ENCODE results near the gene FOXRED1.

The FOXRED1 gene

GRCh38 chr11:126312961-126313360 is 44.0 kb downstream of the FOXRED1 start:
- no peak for FAIRE-seq

DNA sequence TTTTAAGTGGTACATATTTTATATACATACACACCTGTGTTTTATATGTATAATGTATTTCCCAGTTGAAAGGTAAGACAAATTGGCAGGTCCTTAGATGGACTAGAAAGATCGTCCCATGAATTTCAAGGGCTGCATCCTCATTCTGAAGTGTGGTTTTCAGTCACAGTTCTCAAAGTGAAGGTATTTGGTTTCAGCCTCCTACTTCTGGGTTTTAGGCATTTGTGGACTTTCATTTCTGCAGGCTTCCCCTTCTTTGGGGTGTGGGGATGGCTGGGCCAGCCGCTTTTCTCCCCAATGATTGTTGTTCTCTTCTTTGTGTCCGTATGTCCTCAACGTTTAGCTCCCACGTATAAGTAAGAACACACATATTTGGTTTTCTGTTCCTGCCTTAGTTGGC is 44.9 kb downstream of the FOXRED1 start:
- no peak for FAIRE-seq

DNA sequence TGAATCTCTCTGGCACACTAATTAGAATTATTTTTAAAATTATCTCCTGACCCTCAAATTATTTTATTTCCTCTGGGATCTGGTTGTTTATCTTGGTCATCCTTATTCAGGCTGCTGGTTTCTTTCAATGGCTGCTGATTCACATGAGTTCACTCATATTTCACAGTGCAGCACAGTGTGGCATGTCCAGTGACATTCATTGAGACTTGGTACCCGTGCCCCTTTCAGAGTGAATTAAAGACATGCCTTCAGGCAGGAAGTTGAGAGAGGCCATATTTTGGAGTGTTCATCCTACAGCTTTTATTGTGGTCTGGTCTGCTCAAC is 48.4 kb downstream of the FOXRED1 start:
- no peak for FAIRE-seq

- no peak for FAIRE-seq
These were observed 49.0 kb downstream of the FOXRED1 start for GRCh38 chr11:126317756-126318573.

GRCh38 chr11:126318574-126319373 is 49.8 kb downstream of the FOXRED1 start:
- FAIRE-seq, result no peak

- no peak for FAIRE-seq
These were observed 50.4 kb downstream of the FOXRED1 start for GRCh38 chr11:126319374-126319740.

- no peak for FAIRE-seq
These were observed 54.0 kb downstream of the FOXRED1 start for GRCh38 chr11:126322996-126323395.

DNA sequence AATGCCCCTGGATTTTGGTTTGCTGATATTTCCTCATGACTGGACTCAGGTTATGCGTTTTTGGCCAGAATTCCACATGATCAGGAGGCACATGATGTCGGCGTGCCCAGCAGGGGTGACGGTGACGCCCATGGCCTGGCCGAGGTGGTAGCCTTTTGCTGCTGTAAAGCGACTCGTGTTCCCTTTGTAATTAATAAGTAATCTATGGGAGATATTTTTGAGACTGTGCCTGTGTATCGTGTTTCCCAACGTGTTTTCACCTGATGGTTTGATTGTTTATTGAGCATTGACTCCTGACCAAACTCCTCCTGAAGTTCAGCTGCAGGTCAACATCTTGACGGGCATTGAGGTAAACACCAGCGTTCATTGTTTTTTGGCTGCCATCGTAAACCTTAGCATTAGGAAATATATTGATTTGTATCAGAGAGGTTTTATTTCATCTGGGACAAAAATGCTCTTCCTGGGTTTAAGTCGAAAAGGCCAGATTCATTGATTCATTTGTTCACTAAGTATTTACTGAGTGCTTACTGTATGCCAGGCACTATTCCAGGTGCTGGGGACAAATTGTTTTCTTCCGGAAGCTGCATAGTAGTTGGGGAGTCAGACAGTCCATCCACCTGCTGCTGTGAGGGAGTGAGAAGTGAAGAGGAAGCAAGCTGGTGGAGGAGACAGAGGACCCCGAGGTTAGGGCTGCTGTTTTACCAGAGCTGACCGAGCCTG is 58.5 kb downstream of the FOXRED1 start:
- no peak for FAIRE-seq
